ENCODE results near the gene SYNDIG1L. TPM values are rescaled to one million over a fixed set of nuclear protein-coding genes. Genes with fewer than 3 reads are reported as not detected.

SYNDIG1L gene
- total and polyA plus RNA-seq, 2 of the 13 experiments (the other 11 are each of a cell fraction or from before 2014, with no cell fraction given): 0.04 TPM; not detected in 1

DNA sequence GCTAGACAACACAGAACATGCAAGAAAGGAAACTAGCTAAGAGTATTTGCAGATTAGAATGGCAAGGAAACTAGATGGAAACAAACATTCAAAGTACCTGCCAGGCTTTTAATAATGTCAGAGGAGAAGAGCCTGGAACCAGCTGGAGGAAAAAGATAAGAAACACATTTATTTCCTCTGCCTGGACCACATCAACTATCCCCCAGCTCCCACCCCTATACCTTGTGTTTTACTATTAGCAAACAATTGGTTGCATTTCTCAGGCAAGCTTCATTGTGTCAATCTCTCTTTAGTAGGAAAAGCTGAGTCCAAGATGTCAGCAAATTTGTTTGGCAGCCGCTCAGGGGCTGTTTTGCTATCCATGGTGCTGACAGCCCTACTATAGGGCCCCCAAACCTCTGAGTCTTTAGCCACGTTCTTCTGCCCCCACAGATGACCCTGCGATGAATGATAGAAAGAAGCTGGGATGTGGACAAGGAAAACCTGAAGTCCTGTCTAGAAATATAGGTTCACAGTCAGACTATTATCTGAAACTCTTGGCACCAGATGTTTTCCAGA is 11.6 kb upstream of the SYNDIG1L start:
- BruUV-seq (replicated peaks): no TSS peak
- Histone ChIP-seq H3K79me2 (ENCODE audit: insufficient read depth, low read length) (no peaks in the 10 kb centered on the region), H3K9ac (ENCODE audit: insufficient read depth, low read depth, low read length) (no peak overlapping the region), H3K27me3 (ENCODE audit: control insufficient read depth in 1 of 2, insufficient read depth in 2 of 2, low read length in 2 of 2) (no peaks in the 10 kb centered on the region; a peak in 1 of 5 replicates), H3K9me3 (ENCODE audit: low read length) (no peaks in the 10 kb centered on the region), H4K20me1 (ENCODE audit: insufficient read depth, low read length) (no peaks in the 10 kb centered on the region), H3K27ac (ENCODE audit: extremely low read length, insufficient read depth, low read length) (no peak overlapping the region), H3K36me3 (replicated peaks in 1 of 2; ENCODE audit: control insufficient read depth in 1 of 2, insufficient read depth in 2 of 2, low read length in 2 of 2) (no peaks in the 10 kb centered on the region), H2AFZ (ENCODE audit: low read length) (no peak overlapping the region), H3K4me3 (replicated peaks in 1 of 3; ENCODE audit: insufficient read depth in 1 of 3, low read depth in 2 of 3, low read length in 3 of 3) (no peak overlapping the region), H3K4me2 (ENCODE audit: low read depth, low read length) (no peak overlapping the region), H3K4me1 (ENCODE audit: insufficient read depth, low read length) (peaks cover 6% of the 10 kb centered on the region)
- FAIRE-seq (no peak), DNase-seq (ENCODE audit: low spot score) (no peak), ATAC-seq (no peak)
- intact Hi-C loops (cut with micrococcal nuclease; ENCODE audit: unreplicated experiment): no loop called here
- TF ChIP-seq MZF1 (CRISPR knock-in tag; IDR thresholded peaks at IDR 0.05; ENCODE audit: borderline replicate concordance): no peak
- TF ChIP-seq, protein P1, sequence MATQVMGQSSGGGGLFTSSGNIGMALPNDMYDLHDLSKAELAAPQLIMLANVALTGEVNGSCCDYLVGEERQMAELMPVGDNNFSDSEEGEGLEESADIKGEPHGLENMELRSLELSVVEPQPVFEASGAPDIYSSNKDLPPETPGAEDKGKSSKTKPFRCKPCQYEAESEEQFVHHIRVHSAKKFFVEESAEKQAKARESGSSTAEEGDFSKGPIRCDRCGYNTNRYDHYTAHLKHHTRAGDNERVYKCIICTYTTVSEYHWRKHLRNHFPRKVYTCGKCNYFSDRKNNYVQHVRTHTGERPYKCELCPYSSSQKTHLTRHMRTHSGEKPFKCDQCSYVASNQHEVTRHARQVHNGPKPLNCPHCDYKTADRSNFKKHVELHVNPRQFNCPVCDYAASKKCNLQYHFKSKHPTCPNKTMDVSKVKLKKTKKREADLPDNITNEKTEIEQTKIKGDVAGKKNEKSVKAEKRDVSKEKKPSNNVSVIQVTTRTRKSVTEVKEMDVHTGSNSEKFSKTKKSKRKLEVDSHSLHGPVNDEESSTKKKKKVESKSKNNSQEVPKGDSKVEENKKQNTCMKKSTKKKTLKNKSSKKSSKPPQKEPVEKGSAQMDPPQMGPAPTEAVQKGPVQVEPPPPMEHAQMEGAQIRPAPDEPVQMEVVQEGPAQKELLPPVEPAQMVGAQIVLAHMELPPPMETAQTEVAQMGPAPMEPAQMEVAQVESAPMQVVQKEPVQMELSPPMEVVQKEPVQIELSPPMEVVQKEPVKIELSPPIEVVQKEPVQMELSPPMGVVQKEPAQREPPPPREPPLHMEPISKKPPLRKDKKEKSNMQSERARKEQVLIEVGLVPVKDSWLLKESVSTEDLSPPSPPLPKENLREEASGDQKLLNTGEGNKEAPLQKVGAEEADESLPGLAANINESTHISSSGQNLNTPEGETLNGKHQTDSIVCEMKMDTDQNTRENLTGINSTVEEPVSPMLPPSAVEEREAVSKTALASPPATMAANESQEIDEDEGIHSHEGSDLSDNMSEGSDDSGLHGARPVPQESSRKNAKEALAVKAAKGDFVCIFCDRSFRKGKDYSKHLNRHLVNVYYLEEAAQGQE (IDR thresholded peaks at IDR 0.05; ENCODE audit: borderline replicate concordance in 1 of 2, low read depth in 1 of 2, low read length in 2 of 2): peak; percentile 51 to 93
- TF ChIP-seq KLF16 (CRISPR knock-in tag; IDR thresholded peaks at IDR 0.05): 0 out of 4 replicates have a peak, but pooled peaks of 1 of the 2 experiments have one; percentile 29
- no peak for TF ChIP-seq ZNF547 (CRISPR knock-in tag; IDR thresholded peaks at IDR 0.05)
- peak; percentile 92 for TF ChIP-seq MIER2 (CRISPR knock-in tag; IDR thresholded peaks at IDR 0.05)
- CTCF ChIA-PET (ENCODE audit: low intra/inter-chr PET ratio, low total read pairs): no interaction called here
- in situ Hi-C loops (cut with HindIII; ENCODE audit: extremely low pct_ligation_motif_present, low pct_unique_long_range_greater_than_20kb): no loop called here
- WGBS (ENCODE audit: low lambda C conversion rate): 18% methylated on average over 3 of the region's 3 CpGs
- POLR2A ChIA-PET: no interaction called here
